HepG2 (cell line): Measurements from ENCODE around the gene PRKACB.

Source experiments
- HNRNPLL ChIP-seq: fragments of 200-400 bp; formaldehyde crosslinking; IDR thresholded peaks from 2 replicates; pipeline ENCODE4 v1.6.1; 2017; ENCODE audit warnings: mild to moderate bottlenecking, low read depth, low read length; ENCODE audit not compliant: poor library complexity, severe bottlenecking
- YY1 ChIP-seq: IDR thresholded peaks from 2 replicates; pipeline ENCODE4 v1.6.1; 2011; ENCODE audit warnings: low read length, low read depth, moderate library complexity, mild to moderate bottlenecking; ENCODE audit not compliant: insufficient read depth, insufficient replicate concordance

- TF ChIP-seq HNRNPLL = no peak
- no peak for TF ChIP-seq YY1
These were observed 123.4 kb downstream of the PRKACB start for GRCh38 chr1:84267476-84267875.
